HEK293 (cell line): ENCODE measurements around the gene RGS19.

Experiments used
- CTCF ChIP-seq: fragments of 450-650 bp; formaldehyde crosslinking; IDR thresholded peaks from 2 replicates; pipeline ENCODE4 v1.5.1; 2016; ENCODE audit warnings: missing biosample characterization, missing genetic modification characterization
- EGR2 ChIP-seq: fragments of 450-650 bp; formaldehyde crosslinking; IDR thresholded peaks from 2 replicates; pipeline ENCODE4 v1.5.1; 2016; ENCODE audit warnings: low read depth, missing biosample characterization, missing genetic modification characterization
- ELK4 ChIP-seq: IDR thresholded peaks from 2 replicates; pipeline ENCODE4 v1.6.1; 2011; ENCODE audit warnings: mild to moderate bottlenecking, low read depth, low read length, borderline replicate concordance
- FEZF1 ChIP-seq: fragments of 450-650 bp; formaldehyde crosslinking; IDR thresholded peaks from 2 replicates; pipeline ENCODE4 v1.5.1; 2016; ENCODE audit warnings: missing biosample characterization, missing genetic modification characterization
- GLI2 ChIP-seq: fragments of 450-650 bp; formaldehyde crosslinking; IDR thresholded peaks from 2 replicates; pipeline ENCODE4; 2017; ENCODE audit warnings: missing biosample characterization, missing genetic modification characterization, low read depth, borderline replicate concordance
- KLF7 ChIP-seq: fragments of 450-650 bp; formaldehyde crosslinking; IDR thresholded peaks from 2 replicates; pipeline ENCODE4 v1.5.1; 2016; ENCODE audit warnings: missing biosample characterization, missing genetic modification characterization, borderline replicate concordance
- KLF9 ChIP-seq: fragments of 450-650 bp; formaldehyde crosslinking; IDR thresholded peaks from 2 replicates; pipeline ENCODE4 v1.5.1; 2016; ENCODE audit warnings: missing biosample characterization, missing genetic modification characterization, low read depth
- OSR2 ChIP-seq: fragments of 450-650 bp; formaldehyde crosslinking; IDR thresholded peaks from 2 replicates; pipeline ENCODE4 v1.5.1; 2016; ENCODE audit warnings: missing biosample characterization, missing genetic modification characterization
- TCF7L2 ChIP-seq: IDR thresholded peaks from 2 replicates; pipeline ENCODE4 v1.6.1; 2011; ENCODE audit warnings: low read depth, mild to moderate bottlenecking, inconsistent platforms, low read length, moderate library complexity, borderline replicate concordance
- ZFP3 ChIP-seq: fragments of 450-650 bp; formaldehyde crosslinking; IDR thresholded peaks from 2 replicates; pipeline ENCODE4 v1.5.1; 2016; ENCODE audit warnings: low read depth, missing biosample characterization, missing genetic modification characterization
- ZIC2 ChIP-seq: fragments of 450-650 bp; formaldehyde crosslinking; IDR thresholded peaks from 2 replicates; pipeline ENCODE4 v1.5.1; 2016; ENCODE audit warnings: missing biosample characterization, missing genetic modification characterization
- ZNF184 ChIP-seq: fragments of 450-650 bp; IDR thresholded peaks from 2 replicates; pipeline ENCODE4 v1.5.1; 2018; ENCODE audit warnings: missing biosample characterization, mild to moderate bottlenecking, missing genetic modification characterization
- ZNF292 ChIP-seq: fragments of 450-650 bp; formaldehyde crosslinking; IDR thresholded peaks from 2 replicates; pipeline ENCODE4 v1.5.1; 2016; ENCODE audit warnings: low read depth, missing biosample characterization, missing genetic modification characterization, borderline replicate concordance
- ZNF324 ChIP-seq: fragments of 450-650 bp; formaldehyde crosslinking; IDR thresholded peaks from 2 replicates; pipeline ENCODE4 v1.5.1; 2016; ENCODE audit warnings: missing biosample characterization, missing genetic modification characterization
- ZNF341 ChIP-seq: fragments of 450-650 bp; formaldehyde crosslinking; IDR thresholded peaks from 2 replicates; pipeline ENCODE4; 2016; ENCODE audit warnings: low read depth, missing biosample characterization, missing genetic modification characterization
- ZNF514 ChIP-seq: fragments of 450-650 bp; formaldehyde crosslinking; IDR thresholded peaks from 2 replicates; pipeline ENCODE4 v1.5.1; 2016; ENCODE audit warnings: missing biosample characterization, missing genetic modification characterization
- ZNF549 ChIP-seq: fragments of 450-650 bp; IDR thresholded peaks from 2 replicates; pipeline ENCODE4 v1.5.1; 2018; ENCODE audit warnings: missing biosample characterization, missing genetic modification characterization, mild to moderate bottlenecking, inconsistent platforms, moderate library complexity
- ZNF558 ChIP-seq: fragments of 450-650 bp; formaldehyde crosslinking; IDR thresholded peaks from 2 replicates; pipeline ENCODE4 v1.5.1; 2016; ENCODE audit warnings: missing biosample characterization, missing genetic modification characterization
- ZNF585B ChIP-seq: fragments of 450-650 bp; formaldehyde crosslinking; IDR thresholded peaks from 2 replicates; pipeline ENCODE4 v1.5.1; 2016; ENCODE audit warnings: missing biosample characterization, missing genetic modification characterization
- ZNF621 ChIP-seq: fragments of 450-650 bp; formaldehyde crosslinking; IDR thresholded peaks from 2 replicates; pipeline ENCODE4 v1.5.1; 2017; ENCODE audit warnings: missing biosample characterization, missing genetic modification characterization
- ZNF837 ChIP-seq: fragments of 450-650 bp; formaldehyde crosslinking; IDR thresholded peaks from 2 replicates; pipeline ENCODE4 v1.5.1; 2016; ENCODE audit warnings: missing biosample characterization, missing genetic modification characterization
- TF ChIP-seq, protein P1 (sequence below): fragments of 450-650 bp; formaldehyde crosslinking; conservative IDR thresholded peaks from 2 replicates; pipeline ENCODE4 v1.5.1; 2016; ENCODE audit warnings: low read depth, missing biosample characterization, missing genetic modification characterization
- TF ChIP-seq, protein P2 (sequence below): fragments of 450-650 bp; formaldehyde crosslinking; IDR thresholded peaks from 2 replicates; pipeline ENCODE4 v1.5.1; 2016; ENCODE audit warnings: missing biosample characterization, missing genetic modification characterization, borderline replicate concordance

RGS19 gene

DNA sequence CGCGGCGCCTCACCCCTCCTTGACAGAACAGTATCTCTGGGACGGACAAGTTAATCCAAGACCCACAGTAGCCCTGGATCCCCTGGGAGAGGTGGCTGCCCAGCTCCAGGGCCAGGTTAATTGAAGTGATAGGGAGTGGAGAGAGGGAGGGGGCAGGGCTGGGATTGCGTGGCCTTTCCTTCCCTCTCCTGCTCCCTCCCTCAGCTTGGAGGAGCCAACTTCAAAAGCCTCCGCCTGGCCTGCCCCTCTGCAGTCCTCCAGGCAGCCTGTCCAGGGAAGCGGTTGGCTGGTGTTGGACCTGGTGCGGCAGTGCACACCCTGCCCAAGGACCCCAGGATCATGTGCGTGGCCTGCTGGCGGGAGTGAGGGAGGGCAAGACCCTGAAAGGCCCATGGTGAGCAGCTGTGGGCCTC, 43.4 kb downstream of the RGS19 start, which contains the start of gene C20orf204 (continued):
- TF ChIP-seq ZNF184 (tag by site-specific recombination) (no peak), ZNF837 (tag by site-specific recombination) (no peak), KLF7 (tag by site-specific recombination) (no peak), ZIC2 (tag by site-specific recombination) (no peak), GLI2 (no peak), ZNF621 (tag by site-specific recombination) (no peak), ZNF292 (tag by site-specific recombination) (no peak), ZNF341 (tag by site-specific recombination) (peak; percentile 23; the same call in 1 of the 2 replicates), EGR2 (no peak), ZFP3 (no peak), FEZF1 (tag by site-specific recombination) (no peak), CTCF (tag by site-specific recombination) (no peak), TCF7L2 (peak; percentile 69; the same call in 1 of the 2 replicates), ZNF549 (tag by site-specific recombination) (no peak), ZNF324 (tag by site-specific recombination) (no peak), KLF9 (no peak), ZNF514 (tag by site-specific recombination) (no peak), OSR2 (peak; percentile 65), ZNF585B (tag by site-specific recombination) (no peak), ZNF558 (tag by site-specific recombination) (no peak), ELK4 (no peak)
- TF ChIP-seq, protein P1, sequence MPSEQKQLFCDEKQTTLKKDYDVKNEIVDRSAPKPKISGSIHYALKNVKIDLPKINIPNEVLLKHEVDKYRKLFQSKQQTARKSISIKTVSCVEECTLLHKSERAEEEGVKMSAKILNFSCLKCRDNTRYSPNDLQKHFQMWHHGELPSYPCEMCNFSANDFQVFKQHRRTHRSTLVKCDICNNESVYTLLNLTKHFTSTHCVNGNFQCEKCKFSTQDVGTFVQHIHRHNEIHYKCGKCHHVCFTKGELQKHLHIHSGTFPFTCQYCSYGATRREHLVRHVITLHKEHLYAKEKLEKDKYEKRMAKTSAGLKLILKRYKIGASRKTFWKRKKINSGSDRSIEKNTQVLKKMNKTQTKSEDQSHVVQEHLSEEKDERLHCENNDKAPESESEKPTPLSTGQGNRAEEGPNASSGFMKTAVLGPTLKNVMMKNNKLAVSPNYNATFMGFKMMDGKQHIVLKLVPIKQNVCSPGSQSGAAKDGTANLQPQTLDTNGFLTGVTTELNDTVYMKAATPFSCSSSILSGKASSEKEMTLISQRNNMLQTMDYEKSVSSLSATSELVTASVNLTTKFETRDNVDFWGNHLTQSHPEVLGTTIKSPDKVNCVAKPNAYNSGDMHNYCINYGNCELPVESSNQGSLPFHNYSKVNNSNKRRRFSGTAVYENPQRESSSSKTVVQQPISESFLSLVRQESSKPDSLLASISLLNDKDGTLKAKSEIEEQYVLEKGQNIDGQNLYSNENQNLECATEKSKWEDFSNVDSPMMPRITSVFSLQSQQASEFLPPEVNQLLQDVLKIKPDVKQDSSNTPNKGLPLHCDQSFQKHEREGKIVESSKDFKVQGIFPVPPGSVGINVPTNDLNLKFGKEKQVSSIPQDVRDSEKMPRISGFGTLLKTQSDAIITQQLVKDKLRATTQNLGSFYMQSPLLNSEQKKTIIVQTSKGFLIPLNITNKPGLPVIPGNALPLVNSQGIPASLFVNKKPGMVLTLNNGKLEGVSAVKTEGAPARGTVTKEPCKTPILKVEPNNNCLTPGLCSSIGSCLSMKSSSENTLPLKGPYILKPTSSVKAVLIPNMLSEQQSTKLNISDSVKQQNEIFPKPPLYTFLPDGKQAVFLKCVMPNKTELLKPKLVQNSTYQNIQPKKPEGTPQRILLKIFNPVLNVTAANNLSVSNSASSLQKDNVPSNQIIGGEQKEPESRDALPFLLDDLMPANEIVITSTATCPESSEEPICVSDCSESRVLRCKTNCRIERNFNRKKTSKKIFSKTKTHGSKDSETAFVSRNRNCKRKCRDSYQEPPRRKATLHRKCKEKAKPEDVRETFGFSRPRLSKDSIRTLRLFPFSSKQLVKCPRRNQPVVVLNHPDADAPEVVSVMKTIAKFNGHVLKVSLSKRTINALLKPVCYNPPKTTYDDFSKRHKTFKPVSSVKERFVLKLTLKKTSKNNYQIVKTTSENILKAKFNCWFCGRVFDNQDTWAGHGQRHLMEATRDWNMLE (tag by site-specific recombination) = no peak
- TF ChIP-seq, protein P2, sequence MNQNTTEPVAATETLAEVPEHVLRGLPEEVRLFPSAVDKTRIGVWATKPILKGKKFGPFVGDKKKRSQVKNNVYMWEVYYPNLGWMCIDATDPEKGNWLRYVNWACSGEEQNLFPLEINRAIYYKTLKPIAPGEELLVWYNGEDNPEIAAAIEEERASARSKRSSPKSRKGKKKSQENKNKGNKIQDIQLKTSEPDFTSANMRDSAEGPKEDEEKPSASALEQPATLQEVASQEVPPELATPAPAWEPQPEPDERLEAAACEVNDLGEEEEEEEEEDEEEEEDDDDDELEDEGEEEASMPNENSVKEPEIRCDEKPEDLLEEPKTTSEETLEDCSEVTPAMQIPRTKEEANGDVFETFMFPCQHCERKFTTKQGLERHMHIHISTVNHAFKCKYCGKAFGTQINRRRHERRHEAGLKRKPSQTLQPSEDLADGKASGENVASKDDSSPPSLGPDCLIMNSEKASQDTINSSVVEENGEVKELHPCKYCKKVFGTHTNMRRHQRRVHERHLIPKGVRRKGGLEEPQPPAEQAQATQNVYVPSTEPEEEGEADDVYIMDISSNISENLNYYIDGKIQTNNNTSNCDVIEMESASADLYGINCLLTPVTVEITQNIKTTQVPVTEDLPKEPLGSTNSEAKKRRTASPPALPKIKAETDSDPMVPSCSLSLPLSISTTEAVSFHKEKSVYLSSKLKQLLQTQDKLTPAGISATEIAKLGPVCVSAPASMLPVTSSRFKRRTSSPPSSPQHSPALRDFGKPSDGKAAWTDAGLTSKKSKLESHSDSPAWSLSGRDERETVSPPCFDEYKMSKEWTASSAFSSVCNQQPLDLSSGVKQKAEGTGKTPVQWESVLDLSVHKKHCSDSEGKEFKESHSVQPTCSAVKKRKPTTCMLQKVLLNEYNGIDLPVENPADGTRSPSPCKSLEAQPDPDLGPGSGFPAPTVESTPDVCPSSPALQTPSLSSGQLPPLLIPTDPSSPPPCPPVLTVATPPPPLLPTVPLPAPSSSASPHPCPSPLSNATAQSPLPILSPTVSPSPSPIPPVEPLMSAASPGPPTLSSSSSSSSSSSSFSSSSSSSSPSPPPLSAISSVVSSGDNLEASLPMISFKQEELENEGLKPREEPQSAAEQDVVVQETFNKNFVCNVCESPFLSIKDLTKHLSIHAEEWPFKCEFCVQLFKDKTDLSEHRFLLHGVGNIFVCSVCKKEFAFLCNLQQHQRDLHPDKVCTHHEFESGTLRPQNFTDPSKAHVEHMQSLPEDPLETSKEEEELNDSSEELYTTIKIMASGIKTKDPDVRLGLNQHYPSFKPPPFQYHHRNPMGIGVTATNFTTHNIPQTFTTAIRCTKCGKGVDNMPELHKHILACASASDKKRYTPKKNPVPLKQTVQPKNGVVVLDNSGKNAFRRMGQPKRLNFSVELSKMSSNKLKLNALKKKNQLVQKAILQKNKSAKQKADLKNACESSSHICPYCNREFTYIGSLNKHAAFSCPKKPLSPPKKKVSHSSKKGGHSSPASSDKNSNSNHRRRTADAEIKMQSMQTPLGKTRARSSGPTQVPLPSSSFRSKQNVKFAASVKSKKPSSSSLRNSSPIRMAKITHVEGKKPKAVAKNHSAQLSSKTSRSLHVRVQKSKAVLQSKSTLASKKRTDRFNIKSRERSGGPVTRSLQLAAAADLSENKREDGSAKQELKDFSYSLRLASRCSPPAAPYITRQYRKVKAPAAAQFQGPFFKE = no peak
